ENCODE data around the gene HOXB7.
A peak's percentile ranks its signal among the peaks of the same experiment; 100 is the strongest.

Gene HOXB7

GRCh38 chr17:48622857-48623256, 12.0 kb upstream of the HOXB7 start:
- no peak for FAIRE-seq

- no peak for FAIRE-seq
Observed at GRCh38 chr17:48621410-48622392, 10.9 kb upstream of the HOXB7 start.

GRCh38 chr17:48620461-48621139, 9.8 kb upstream of the HOXB7 start:
- no peak for FAIRE-seq

- FAIRE-seq: no peak
Observed at GRCh38 chr17:48619826-48620449, 9.1 kb upstream of the HOXB7 start.

- FAIRE-seq: peak; percentile 94
Observed at GRCh38 chr17:48618256-48618896, 7.6 kb upstream of the HOXB7 start.

- no peak for FAIRE-seq
Observed at GRCh38 chr17:48617471-48618255, 6.8 kb upstream of the HOXB7 start.

GRCh38 chr17:48616717-48617470, 6.1 kb upstream of the HOXB7 start:
- FAIRE-seq: no peak

- no peak for FAIRE-seq
Observed at GRCh38 chr17:48615963-48616716, 5.3 kb upstream of the HOXB7 start.

GRCh38 chr17:48615047-48615962, 4.5 kb upstream of the HOXB7 start, which contains the start of gene HOXB8:
Gene HOXB8, minus strand, starts transcription at chr17:48615292. Its CDS starts 588 bp downstream, at chr17:48614704.
- FAIRE-seq: no peak

- no peak for FAIRE-seq
Observed at GRCh38 chr17:48613862-48614694, 3.3 kb upstream of the HOXB7 start.

GRCh38 chr17:48612854-48613691, 2.3 kb upstream of the HOXB7 start:
- no peak for FAIRE-seq

GRCh38 chr17:48612456-48612853, 1.6 kb upstream of the HOXB7 start:
- no peak for FAIRE-seq

- no peak for FAIRE-seq
Observed at GRCh38 chr17:48611681-48612455, 1.1 kb upstream of the HOXB7 start.

GRCh38 chr17:48611213-48611612, 396 bp upstream of the HOXB7 start:
- FAIRE-seq: no peak

GRCh38 chr17:48609759-48610281, 997 bp downstream of the HOXB7 start:
- no peak for FAIRE-seq

- FAIRE-seq: no peak
Observed at GRCh38 chr17:48609033-48609432, 1.8 kb downstream of the HOXB7 start.

- no peak for FAIRE-seq
Observed at GRCh38 chr17:48608494-48608834, 2.4 kb downstream of the HOXB7 start.

Measured in TTC549 (cell line).